HEK293 (cell line): ENCODE measurements around the gene MYO7B.

Experiments used
- CTCF ChIA-PET: fragments of 350-600 bp; formaldehyde crosslinking; extraction: SDS; loops from one replicate; lab custom pipeline; 2021; ENCODE audit warnings: antibody characterized with exemption; lab: Yijun Ruan, JAX
- POLR2A ChIA-PET: fragments of 300-600 bp; formaldehyde crosslinking; extraction: SDS; loops from one replicate; lab custom pipeline; 2020; ENCODE audit warnings: antibody characterized with exemption, inconsistent platforms; lab: Yijun Ruan, JAX
- H3K27ac ChIP-seq: fragments of 200-500 bp; sonication (Bioruptor generic); 2 replicates; pipeline ENCODE4 v1.5.1; 2014; ENCODE audit warnings: low read depth, low read length, control low read depth, inconsistent platforms; ENCODE audit errors: extremely low read depth
- H3K36me3 ChIP-seq, 2 experiments: fragments of 200-500 bp in 1 of 2; sonication (Bioruptor generic) in 1 of 2; 1 replicate in 1 of 2; 2 replicates in 1 of 2; pipeline ENCODE4 v1.5.1; 2014 to 2017; ENCODE audit warnings: inconsistent platforms in 2 of 2, low read length in 2 of 2; ENCODE audit not compliant: control insufficient read depth in 2 of 2, insufficient read depth in 1 of 2
- H3K4me1 ChIP-seq: fragments of 200-500 bp; sonication (Bioruptor generic); 2 replicates; pipeline ENCODE4 v1.5.1; 2014; ENCODE audit warnings: mild to moderate bottlenecking, low read length, inconsistent platforms; ENCODE audit not compliant: control insufficient read depth, insufficient read depth
- H3K4me3 ChIP-seq: 2 replicates; pipeline ENCODE4 v1.5.1; 2011; ENCODE audit warnings: low read depth, mild to moderate bottlenecking, control low read depth, low read length, moderate library complexity
- H3K9me3 ChIP-seq: fragments of 200-500 bp; sonication (Bioruptor generic); 2 replicates; pipeline ENCODE4 v1.5.1; 2014; ENCODE audit warnings: low read depth, low read length, inconsistent platforms; ENCODE audit not compliant: control insufficient read depth, insufficient read depth
- MYNN ChIP-seq: fragments of 450-650 bp; formaldehyde crosslinking; IDR thresholded peaks from 2 replicates; pipeline ENCODE4 v1.5.1; 2016; ENCODE audit warnings: missing biosample characterization, missing genetic modification characterization, borderline replicate concordance
- OSR2 ChIP-seq: fragments of 450-650 bp; formaldehyde crosslinking; IDR thresholded peaks from 2 replicates; pipeline ENCODE4 v1.5.1; 2016; ENCODE audit warnings: missing biosample characterization, missing genetic modification characterization
- REPIN1 ChIP-seq: fragments of 450-650 bp; formaldehyde crosslinking; IDR thresholded peaks from 2 replicates; pipeline ENCODE4 v1.5.1; 2017; ENCODE audit warnings: missing biosample characterization, missing genetic modification characterization, low read depth
- SETDB1 ChIP-seq: IDR thresholded peaks from one replicate; pipeline ENCODE4 v1.6.1; 2017; ENCODE audit warnings: mild to moderate bottlenecking, low read length, moderate library complexity, mixed read lengths; ENCODE audit not compliant: insufficient read length
- TCF7L2 ChIP-seq: IDR thresholded peaks from 2 replicates; pipeline ENCODE4 v1.6.1; 2011; ENCODE audit warnings: low read depth, mild to moderate bottlenecking, inconsistent platforms, low read length, moderate library complexity, borderline replicate concordance
- ZBTB17 ChIP-seq: fragments of 450-650 bp; formaldehyde crosslinking; IDR thresholded peaks from 2 replicates; pipeline ENCODE4 v1.5.1; 2016; ENCODE audit warnings: missing biosample characterization, missing genetic modification characterization
- ZNF121 ChIP-seq: fragments of 450-650 bp; formaldehyde crosslinking; IDR thresholded peaks from 2 replicates; pipeline ENCODE4 v1.5.1; 2016; ENCODE audit warnings: missing biosample characterization, missing genetic modification characterization
- ZNF155 ChIP-seq: fragments of 450-650 bp; formaldehyde crosslinking; IDR thresholded peaks from 2 replicates; pipeline ENCODE4 v1.5.1; 2016; ENCODE audit warnings: missing biosample characterization, missing genetic modification characterization
- ZNF157 ChIP-seq: fragments of 450-650 bp; formaldehyde crosslinking; IDR thresholded peaks from 2 replicates; pipeline ENCODE4 v1.5.1; 2016; ENCODE audit warnings: missing biosample characterization, missing genetic modification characterization
- ZNF202 ChIP-seq: fragments of 450-650 bp; formaldehyde crosslinking; IDR thresholded peaks from 2 replicates; pipeline ENCODE4 v1.5.1; 2016; ENCODE audit warnings: missing biosample characterization, missing genetic modification characterization, borderline replicate concordance
- ZNF248 ChIP-seq: fragments of 450-650 bp; formaldehyde crosslinking; IDR thresholded peaks from 2 replicates; pipeline ENCODE4 v1.5.1; 2017; ENCODE audit warnings: missing biosample characterization, missing genetic modification characterization
- ZNF292 ChIP-seq: fragments of 450-650 bp; formaldehyde crosslinking; IDR thresholded peaks from 2 replicates; pipeline ENCODE4 v1.5.1; 2016; ENCODE audit warnings: low read depth, missing biosample characterization, missing genetic modification characterization, borderline replicate concordance
- ZNF426 ChIP-seq: fragments of 450-650 bp; formaldehyde crosslinking; IDR thresholded peaks from 2 replicates; pipeline ENCODE4 v1.5.1; 2017; ENCODE audit warnings: missing biosample characterization, missing genetic modification characterization, mild to moderate bottlenecking, inconsistent platforms, moderate library complexity
- ZNF433 ChIP-seq: fragments of 450-650 bp; formaldehyde crosslinking; IDR thresholded peaks from 2 replicates; pipeline ENCODE4 v1.5.1; 2016; ENCODE audit warnings: missing biosample characterization, missing genetic modification characterization, low read depth
- ZNF501 ChIP-seq: fragments of 450-650 bp; formaldehyde crosslinking; IDR thresholded peaks from 2 replicates; pipeline ENCODE4 v1.5.1; 2016; ENCODE audit warnings: missing biosample characterization, missing genetic modification characterization
- ZNF510 ChIP-seq: fragments of 450-650 bp; formaldehyde crosslinking; IDR thresholded peaks from 2 replicates; pipeline ENCODE4 v1.5.1; 2018; ENCODE audit warnings: mild to moderate bottlenecking, missing genetic modification characterization, missing biosample characterization; ENCODE audit not compliant: insufficient replicate concordance
- ZNF513 ChIP-seq: fragments of 450-650 bp; IDR thresholded peaks from 2 replicates; pipeline ENCODE4 v1.5.1; 2018; ENCODE audit warnings: missing biosample characterization, missing genetic modification characterization
- ZNF544 ChIP-seq: fragments of 450-650 bp; formaldehyde crosslinking; IDR thresholded peaks from 2 replicates; pipeline ENCODE4 v1.5.0; 2017; ENCODE audit warnings: missing biosample characterization, missing genetic modification characterization
- ZNF596 ChIP-seq: fragments of 450-650 bp; IDR thresholded peaks from 2 replicates; pipeline ENCODE4 v1.5.0; 2018; ENCODE audit warnings: missing biosample characterization, mild to moderate bottlenecking, missing genetic modification characterization, moderate library complexity
- ZNF621 ChIP-seq: fragments of 450-650 bp; formaldehyde crosslinking; IDR thresholded peaks from 2 replicates; pipeline ENCODE4 v1.5.1; 2017; ENCODE audit warnings: missing biosample characterization, missing genetic modification characterization
- ZNF670 ChIP-seq: fragments of 450-650 bp; formaldehyde crosslinking; IDR thresholded peaks from 2 replicates; pipeline ENCODE4 v1.5.1; 2016; ENCODE audit warnings: missing biosample characterization, missing genetic modification characterization, low read depth
- ZNF677 ChIP-seq: fragments of 450-650 bp; IDR thresholded peaks from 2 replicates; pipeline ENCODE4 v1.5.0; 2018; ENCODE audit warnings: missing biosample characterization, mild to moderate bottlenecking, missing genetic modification characterization, moderate library complexity
- ZNF747 ChIP-seq: fragments of 450-650 bp; formaldehyde crosslinking; IDR thresholded peaks from 2 replicates; pipeline ENCODE4 v1.5.1; 2016; ENCODE audit warnings: missing biosample characterization, missing genetic modification characterization
- ZNF791 ChIP-seq: fragments of 450-650 bp; formaldehyde crosslinking; IDR thresholded peaks from 2 replicates; pipeline ENCODE4 v1.5.1; 2016; ENCODE audit warnings: missing biosample characterization, missing genetic modification characterization
- ZSCAN4 ChIP-seq: fragments of 450-650 bp; formaldehyde crosslinking; IDR thresholded peaks from 2 replicates; pipeline ENCODE4 v1.5.1; 2017; ENCODE audit warnings: missing biosample characterization, missing genetic modification characterization
- TF ChIP-seq, protein P1 (sequence below): fragments of 450-650 bp; formaldehyde crosslinking; IDR thresholded peaks from 2 replicates; pipeline ENCODE4 v1.5.1; 2016; ENCODE audit warnings: missing biosample characterization, missing genetic modification characterization, low read depth
- TF ChIP-seq, protein P2 (sequence below): IDR thresholded peaks from 2 replicates; pipeline ENCODE4 v1.6.1; 2011; ENCODE audit warnings: mild to moderate bottlenecking, low read depth, low read length, borderline replicate concordance

MYO7B gene

DNA sequence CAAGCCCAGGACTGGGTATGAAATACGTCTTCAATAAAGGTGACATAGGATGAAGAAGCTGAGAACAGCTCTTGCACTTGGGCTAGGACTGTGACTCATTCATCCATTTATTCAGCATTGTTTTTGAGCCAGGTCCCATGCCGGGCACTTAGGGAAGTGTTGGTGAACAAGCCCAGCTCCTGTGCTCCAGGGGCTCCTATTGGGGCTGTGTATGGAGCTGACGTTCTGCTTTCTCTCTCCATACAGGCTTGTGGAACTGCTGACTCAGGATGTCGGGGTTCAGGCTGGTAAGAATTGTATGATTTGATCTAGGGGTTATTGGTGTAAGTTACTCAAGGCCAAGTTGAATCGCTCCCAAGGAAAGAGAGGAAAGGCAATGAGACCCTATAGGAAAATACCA, 24.0 kb downstream of the MYO7B start:
- ChIA-PET CTCF (interaction anchor here (1.4 kb wide), 1 partner anchor 32 kb away, joined by 5 read pairs; no protein-coding TSS in a partner anchor), POLR2A (no interaction called here)

GRCh38 chr2:127560201-127560930, 24.9 kb downstream of the MYO7B start:
- CTCF ChIA-PET: interaction anchor here (1.4 kb wide), 1 partner anchor 31 kb away, joined by 5 read pairs; no protein-coding TSS in a partner anchor
- POLR2A ChIA-PET: no interaction called here

More for the DNA sequence above, 24.0 kb downstream of the MYO7B start:
- H3K36me3 ChIP-seq: no peaks in the 10 kb centered on the region
- H3K4me1 ChIP-seq: no peaks in the 10 kb centered on the region
- no peak overlapping the region for H3K27ac ChIP-seq
- no peak for TF ChIP-seq ZNF544 (tag by site-specific recombination)
- TF ChIP-seq, protein P1, sequence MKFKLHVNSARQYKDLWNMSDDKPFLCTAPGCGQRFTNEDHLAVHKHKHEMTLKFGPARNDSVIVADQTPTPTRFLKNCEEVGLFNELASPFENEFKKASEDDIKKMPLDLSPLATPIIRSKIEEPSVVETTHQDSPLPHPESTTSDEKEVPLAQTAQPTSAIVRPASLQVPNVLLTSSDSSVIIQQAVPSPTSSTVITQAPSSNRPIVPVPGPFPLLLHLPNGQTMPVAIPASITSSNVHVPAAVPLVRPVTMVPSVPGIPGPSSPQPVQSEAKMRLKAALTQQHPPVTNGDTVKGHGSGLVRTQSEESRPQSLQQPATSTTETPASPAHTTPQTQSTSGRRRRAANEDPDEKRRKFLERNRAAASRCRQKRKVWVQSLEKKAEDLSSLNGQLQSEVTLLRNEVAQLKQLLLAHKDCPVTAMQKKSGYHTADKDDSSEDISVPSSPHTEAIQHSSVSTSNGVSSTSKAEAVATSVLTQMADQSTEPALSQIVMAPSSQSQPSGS (tag by site-specific recombination): no peak
- TF ChIP-seq ZNF426 (tag by site-specific recombination): no peak
- TF ChIP-seq ZNF202 (tag by site-specific recombination): no peak
- TF ChIP-seq ZNF501 (tag by site-specific recombination): no peak
- no peak for TF ChIP-seq ZNF155 (tag by site-specific recombination)
- H3K9me3 ChIP-seq: no peaks in the 10 kb centered on the region
- H3K4me3 ChIP-seq: no peak overlapping the region

DNA sequence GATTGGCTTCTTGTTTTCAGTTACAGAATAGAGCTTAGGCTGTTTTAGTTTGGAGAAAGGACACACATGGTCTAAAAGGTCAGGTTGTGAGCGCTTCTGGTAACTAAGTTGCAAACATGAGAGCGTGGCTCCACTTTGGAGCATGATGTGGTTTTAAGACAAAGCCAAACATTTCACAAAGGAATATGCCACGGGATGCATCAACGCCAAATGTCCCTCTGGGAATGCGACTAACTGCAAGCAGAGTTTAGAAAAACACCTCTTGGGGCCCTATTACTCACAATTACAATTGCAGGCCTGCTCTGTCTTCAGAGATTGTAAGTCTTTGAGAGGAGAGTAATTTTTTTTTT, 25.4 kb downstream of the MYO7B start:
- CTCF ChIA-PET: no interaction called here

More at GRCh38 chr2:127560201-127560930, 24.9 kb downstream of the MYO7B start:
- TF ChIP-seq ZNF596 (tag by site-specific recombination) (no peak), TCF7L2 (no peak), OSR2 (tag by site-specific recombination) (no peak), ZNF621 (tag by site-specific recombination) (no peak), ZNF747 (tag by site-specific recombination) (no peak), ZNF791 (tag by site-specific recombination) (no peak), MYNN (tag by site-specific recombination) (no peak), ZNF426 (tag by site-specific recombination) (no peak), ZNF510 (tag by site-specific recombination) (no peak), ZNF501 (tag by site-specific recombination) (no peak)
- TF ChIP-seq, protein P1 (tag by site-specific recombination): no peak
- Histone ChIP-seq H3K9me3 (no peaks in the 10 kb centered on the region), H3K4me3 (no peak overlapping the region), H3K36me3 (no peaks in the 10 kb centered on the region), H3K4me1 (no peaks in the 10 kb centered on the region), H3K27ac (no peak overlapping the region)

More for the DNA sequence above, 25.4 kb downstream of the MYO7B start:
- Histone ChIP-seq H3K4me1 (no peaks in the 10 kb centered on the region), H3K27ac (no peak overlapping the region), H3K36me3 (no peaks in the 10 kb centered on the region), H3K9me3 (no peaks in the 10 kb centered on the region)
- POLR2A ChIA-PET: no interaction called here
- no peak for TF ChIP-seq ZNF121 (tag by site-specific recombination)
- no peak for TF ChIP-seq ZNF670 (tag by site-specific recombination)
- TF ChIP-seq ZNF510 (tag by site-specific recombination): no peak
- no peak for TF ChIP-seq ZNF513
- no peak for TF ChIP-seq REPIN1 (tag by site-specific recombination)
- no peak for TF ChIP-seq ZNF248
- TF ChIP-seq ZSCAN4 (tag by site-specific recombination): no peak
- no peak for TF ChIP-seq ZNF433 (tag by site-specific recombination)
- no peak for TF ChIP-seq SETDB1
- TF ChIP-seq, protein P2, sequence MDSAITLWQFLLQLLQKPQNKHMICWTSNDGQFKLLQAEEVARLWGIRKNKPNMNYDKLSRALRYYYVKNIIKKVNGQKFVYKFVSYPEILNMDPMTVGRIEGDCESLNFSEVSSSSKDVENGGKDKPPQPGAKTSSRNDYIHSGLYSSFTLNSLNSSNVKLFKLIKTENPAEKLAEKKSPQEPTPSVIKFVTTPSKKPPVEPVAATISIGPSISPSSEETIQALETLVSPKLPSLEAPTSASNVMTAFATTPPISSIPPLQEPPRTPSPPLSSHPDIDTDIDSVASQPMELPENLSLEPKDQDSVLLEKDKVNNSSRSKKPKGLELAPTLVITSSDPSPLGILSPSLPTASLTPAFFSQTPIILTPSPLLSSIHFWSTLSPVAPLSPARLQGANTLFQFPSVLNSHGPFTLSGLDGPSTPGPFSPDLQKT: no peak
- TF ChIP-seq ZNF157 (tag by site-specific recombination): no peak
- TF ChIP-seq ZNF292 (tag by site-specific recombination): no peak
- TF ChIP-seq ZNF677 (tag by site-specific recombination): no peak
- TF ChIP-seq ZBTB17 (tag by site-specific recombination): no peak
- TF ChIP-seq, all 188 proteins: peak for 0
- H3K4me3 ChIP-seq: no peak overlapping the region
